Fibroblast of mammary gland (primary cell): ENCODE measurements around the gene NFATC2.

Experiments used
- DNase-seq: peaks from one replicate; pipeline ENCODE4 v3.0.0-alpha.2; 2010; ENCODE audit warnings: low read depth
- H3K4me3 ChIP-seq: 2 replicates; pipeline ENCODE4 v1.5.1; 2011; ENCODE audit warnings: low read depth, mild to moderate bottlenecking, low read length, moderate library complexity; ENCODE audit not compliant: control insufficient read depth
- CTCF ChIP-seq: conservative IDR thresholded peaks from 2 replicates; pipeline ENCODE4 v1.5.1; 2011; ENCODE audit warnings: low read depth, low read length, inconsistent platforms; ENCODE audit not compliant: control insufficient read depth, insufficient read depth

NFATC2 gene

DNA sequence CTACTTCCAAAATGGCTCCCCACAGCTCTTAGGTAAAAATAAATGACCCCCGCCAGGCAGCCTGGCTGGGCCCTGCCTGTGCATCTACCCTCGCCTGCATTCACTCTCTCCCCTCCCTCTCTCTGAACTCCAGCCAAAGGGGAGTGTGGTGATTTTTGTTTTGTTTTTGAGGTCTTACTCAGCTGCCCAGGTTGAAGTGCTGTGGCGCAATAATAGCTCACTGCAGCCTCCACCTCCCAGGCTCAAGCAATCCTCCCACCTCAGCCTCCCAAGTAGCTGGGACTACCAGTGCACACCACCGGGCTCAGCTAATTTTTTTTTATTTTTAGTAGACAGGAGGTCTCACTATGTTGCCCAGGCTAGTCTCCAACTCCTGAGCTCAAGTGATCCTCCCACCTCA lies 15.8 kb downstream of the NFATC2 start:
- no peak overlapping the region for H3K4me3 ChIP-seq
- no peak for DNase-seq
- no peak for TF ChIP-seq CTCF

DNA sequence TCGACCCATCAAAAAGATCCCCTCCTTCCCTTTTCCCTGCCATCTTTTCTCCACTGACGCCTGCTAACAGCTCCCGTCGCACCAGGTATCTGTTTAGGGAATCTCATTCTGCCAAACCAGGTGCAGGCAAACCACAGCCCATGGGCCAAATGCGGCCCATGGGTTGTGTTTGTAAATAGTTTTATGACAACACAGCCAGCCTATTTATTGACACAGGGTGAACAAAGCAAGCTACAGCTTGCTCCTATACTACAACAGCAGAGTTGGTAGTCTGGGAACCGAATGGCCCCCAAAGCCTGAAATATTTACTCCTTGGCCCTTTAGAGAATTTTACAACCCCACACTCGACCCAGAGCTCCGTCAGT lies 16.4 kb downstream of the NFATC2 start:
- H3K4me3 ChIP-seq = no peak overlapping the region
- no peak for DNase-seq
- TF ChIP-seq CTCF = no peak

GRCh38 chr20:51525241-51526105 lies 17.0 kb downstream of the NFATC2 start:
- DNase-seq = no peak
- TF ChIP-seq CTCF = no peak
- H3K4me3 ChIP-seq = no peak overlapping the region

GRCh38 chr20:51523276-51524013 lies 19.1 kb downstream of the NFATC2 start:
- no peak for DNase-seq
- TF ChIP-seq CTCF = no peak
- H3K4me3 ChIP-seq = no peak overlapping the region

- H3K4me3 ChIP-seq = no peak overlapping the region
- no peak for DNase-seq
- TF ChIP-seq CTCF = no peak
Measured at GRCh38 chr20:51522207-51522606, 20.3 kb downstream of the NFATC2 start.

- no peak for TF ChIP-seq CTCF
- no peak overlapping the region for H3K4me3 ChIP-seq
- DNase-seq = no peak
Measured at GRCh38 chr20:51517839-51518238, 24.7 kb downstream of the NFATC2 start.
